H1 (cell line): ENCODE results near the gene INIP. TPM values are rescaled to one million over a fixed set of nuclear protein-coding genes. Genes with fewer than 3 reads are reported as not detected.

Source experiments
- CTCF ChIA-PET: fragments of 300-600 bp; sonication (Branson Sonifier 250); formaldehyde crosslinking; loops from one replicate; lab custom pipeline; 2021; ENCODE audit not compliant: partially characterized antibody; lab: Charles Lee
- POLR2A ChIA-PET: fragments of 300-600 bp; sonication (Branson Sonifier 250); formaldehyde crosslinking; loops from one replicate; lab custom pipeline; 2021; ENCODE audit warnings: inconsistent platforms; ENCODE audit not compliant: partially characterized antibody; lab: Charles Lee
- DNase-seq, 2 experiments: peaks; one replicate each; pipeline versions ENCODE4 v3.0.0 to v3.0.0-alpha.2; 2010 to 2022; ENCODE audit warnings: low spot score in 2 of 2, low read depth in 1 of 2, mixed read lengths in 1 of 2
- FAIRE-seq: peaks from 2 replicates; lab custom pipeline; 2011; peaks lifted over from hg19 to GRCh38; lab: Jason Lieb, UNC
- H2AFZ ChIP-seq: 2 replicates; pipeline ENCODE4 v1.8.1; 2012; ENCODE audit warnings: low read length, inconsistent platforms
- H2AK5ac ChIP-seq: 2 replicates; pipeline ENCODE4 v1.6.1; 2013; ENCODE audit warnings: low read depth, low read length
- H2BK120ac ChIP-seq: replicated peaks from 2 replicates; pipeline ENCODE3; 2013; ENCODE audit warnings: low read depth, low read length, inconsistent platforms
- H2BK12ac ChIP-seq: 2 replicates; pipeline ENCODE4 v1.6.1; 2013; ENCODE audit warnings: low read depth, low read length
- H2BK15ac ChIP-seq: 2 replicates; pipeline ENCODE4 v1.6.1; 2013; ENCODE audit warnings: low read length
- H2BK20ac ChIP-seq: 2 replicates; pipeline ENCODE4 v1.6.1; 2013; ENCODE audit warnings: low read length
- H2BK5ac ChIP-seq: 2 replicates; pipeline ENCODE4 v1.6.1; 2013; ENCODE audit warnings: low read depth, low read length
- H3K14ac ChIP-seq: 2 replicates; pipeline ENCODE4 v1.6.1; 2013; ENCODE audit warnings: inconsistent platforms; ENCODE audit not compliant: insufficient read length
- H3K18ac ChIP-seq: 2 replicates; pipeline ENCODE4 v1.6.1; 2013; ENCODE audit warnings: low read length; ENCODE audit errors: extremely low read depth
- H3K23ac ChIP-seq: 2 replicates; pipeline ENCODE4 v1.6.1; 2013; ENCODE audit warnings: inconsistent platforms; ENCODE audit not compliant: insufficient read length
- H3K23me2 ChIP-seq: 2 replicates; pipeline ENCODE4 v1.6.1; 2013; ENCODE audit warnings: low read depth, low read length
- H3K27ac ChIP-seq: 2 replicates; pipeline ENCODE4 v1.6.1; 2011; ENCODE audit warnings: low read depth, low read length, inconsistent platforms
- H3K27me3 ChIP-seq, 4 experiments: replicated peaks in 1 of 4; 1 replicate in 1 of 4; 2 replicates in 3 of 4; pipeline versions ENCODE4 v1.6.1 to v1.8.1; 2011 to 2013; ENCODE audit warnings: low read length in 3 of 4, mild to moderate bottlenecking in 3 of 4, inconsistent platforms in 2 of 4, mixed read lengths in 2 of 4, moderate library complexity in 1 of 4; ENCODE audit not compliant: control insufficient read depth in 3 of 4, insufficient read depth in 3 of 4; ENCODE audit errors: extremely low read depth in 1 of 4
- H3K36me3 ChIP-seq, 4 experiments: 2 replicates each; pipeline versions ENCODE4 v1.6.1 to v1.8.1; 2011 to 2013; ENCODE audit warnings: mild to moderate bottlenecking in 4 of 4, low read length in 3 of 4, moderate library complexity in 2 of 4, control low read depth in 1 of 4, inconsistent platforms in 1 of 4; ENCODE audit not compliant: insufficient read depth in 4 of 4, control insufficient read depth in 2 of 4
- H3K4ac ChIP-seq: replicated peaks from 2 replicates; pipeline ENCODE3; 2013; ENCODE audit warnings: low read length, low read depth, mixed read lengths, inconsistent platforms; ENCODE audit not compliant: insufficient read length
- H3K4me1 ChIP-seq, 4 experiments: replicated peaks in 1 of 4; 1 replicate in 1 of 4; 2 replicates in 3 of 4; pipeline versions ENCODE4 v1.6.1 to v1.8.1; 2011 to 2013; ENCODE audit warnings: low read length in 3 of 4, inconsistent platforms in 2 of 4, mixed read lengths in 1 of 4; ENCODE audit not compliant: insufficient read depth in 4 of 4, control insufficient read depth in 3 of 4
- H3K4me2 ChIP-seq, 2 experiments: 2 replicates each; pipeline versions ENCODE4 v1.6.1 to v1.8.1; 2011 to 2013; ENCODE audit warnings: low read depth in 2 of 2, low read length in 2 of 2, control low read depth in 1 of 2, inconsistent platforms in 1 of 2, mild to moderate bottlenecking in 1 of 2; ENCODE audit not compliant: insufficient read depth in 1 of 2
- H3K4me3 ChIP-seq, 4 experiments: fragments of 200-600, 300-600 bp in 1 of 4; sonication (generic), shearing (Covaris generic), sonication (Bioruptor Twin) in 1 of 4; 2 replicates each; pipeline versions ENCODE4 v1.5.1 to v1.8.1; 2011 to 2016; ENCODE audit warnings: low read length in 4 of 4, low read depth in 3 of 4, control low read depth in 2 of 4, inconsistent platforms in 2 of 4, mild to moderate bottlenecking in 2 of 4, mixed read lengths in 1 of 4, moderate library complexity in 1 of 4; ENCODE audit not compliant: insufficient read depth in 2 of 4; ENCODE audit errors: extremely low read depth in 1 of 4
- H3K56ac ChIP-seq: replicated peaks from 2 replicates; pipeline ENCODE3; 2013; ENCODE audit warnings: low read depth, mild to moderate bottlenecking, mixed read lengths, low read length, inconsistent platforms; ENCODE audit not compliant: insufficient read length
- H3K79me1 ChIP-seq: 2 replicates; pipeline ENCODE4 v1.6.1; 2013; ENCODE audit warnings: low read depth, low read length, control low read depth
- H3K79me2 ChIP-seq, 2 experiments: 2 replicates each; pipeline versions ENCODE4 v1.6.1 to v1.8.1; 2012 to 2013; ENCODE audit warnings: low read length in 2 of 2, mild to moderate bottlenecking in 2 of 2, inconsistent platforms in 1 of 2; ENCODE audit not compliant: insufficient read depth in 2 of 2, control insufficient read depth in 1 of 2
- H3K9ac ChIP-seq, 4 experiments: replicated peaks in 1 of 4; 1 replicate in 1 of 4; 2 replicates in 3 of 4; pipeline versions ENCODE4 v1.6.1 to v1.8.1; 2011 to 2013; ENCODE audit warnings: low read depth in 3 of 4, low read length in 3 of 4, control low read depth in 2 of 4, mild to moderate bottlenecking in 2 of 4, moderate library complexity in 2 of 4, inconsistent platforms in 1 of 4; ENCODE audit errors: extremely low read depth in 1 of 4
- H3K9me3 ChIP-seq, 2 experiments: 2 replicates each; pipeline versions ENCODE4 v1.6.1 to v1.8.1; 2012 to 2013; ENCODE audit warnings: mild to moderate bottlenecking in 2 of 2, moderate library complexity in 2 of 2, control low read depth in 1 of 2, inconsistent platforms in 1 of 2, low read depth in 1 of 2, low read length in 1 of 2, mixed read lengths in 1 of 2; ENCODE audit not compliant: insufficient read depth in 2 of 2
- H4K20me1 ChIP-seq, 2 experiments: replicated peaks in 1 of 2; 2 replicates each; pipeline versions ENCODE3 to v1.8.1; 2011 to 2013; ENCODE audit warnings: inconsistent platforms in 2 of 2, low read length in 2 of 2, mild to moderate bottlenecking in 1 of 2; ENCODE audit not compliant: insufficient read depth in 2 of 2, control insufficient read depth in 1 of 2
- H4K5ac ChIP-seq: 2 replicates; pipeline ENCODE4 v1.6.1; 2013; ENCODE audit warnings: low read length, low read depth, mixed read lengths, inconsistent platforms; ENCODE audit not compliant: insufficient read length
- H4K8ac ChIP-seq: 2 replicates; pipeline ENCODE4 v1.8.0; 2013; ENCODE audit warnings: mild to moderate bottlenecking, moderate library complexity, low read length, inconsistent platforms; ENCODE audit not compliant: insufficient read depth; ENCODE audit errors: extremely low read depth
- H4K91ac ChIP-seq: replicated peaks from 2 replicates; pipeline ENCODE3; 2013; ENCODE audit warnings: low read length, mixed read lengths, inconsistent platforms; ENCODE audit not compliant: insufficient read length
- FOSL1 ChIP-seq: IDR thresholded peaks from 2 replicates; pipeline ENCODE4 v1.6.1; 2011; ENCODE audit warnings: mild to moderate bottlenecking, low read depth, low read length, moderate library complexity; ENCODE audit not compliant: insufficient read depth
- HDAC6 ChIP-seq: IDR thresholded peaks from one replicate; pipeline ENCODE4 v1.7.1; 2012; ENCODE audit warnings: low read depth, mild to moderate bottlenecking, inconsistent platforms, low read length, moderate library complexity
- JUN ChIP-seq: IDR thresholded peaks from 2 replicates; pipeline ENCODE4 v1.6.1; 2011; ENCODE audit warnings: low read depth, mild to moderate bottlenecking, improper control_type of control experiment, low read length
- RBBP5 ChIP-seq: IDR thresholded peaks from 2 replicates; pipeline ENCODE4 v1.7.1; 2012; ENCODE audit warnings: low read depth, mild to moderate bottlenecking, inconsistent platforms, low read length, moderate library complexity, borderline replicate concordance
- TAF1 ChIP-seq: IDR thresholded peaks from 2 replicates; pipeline ENCODE4 v1.6.1; 2011; ENCODE audit warnings: mild to moderate bottlenecking, low read depth, low read length
- WGBS, 2 experiments: shearing (Covaris generic) in 1 of 2; methylation state at CpG; one replicate each; pipeline versions ENCODE4 v1.1.6 to v1.1.7; 2013 to 2015; ENCODE audit warnings: low lambda C conversion rate in 2 of 2, mixed read lengths in 2 of 2, inconsistent platforms in 1 of 2, low coverage in 1 of 2, missing lambda C conversion rate in 1 of 2; ENCODE audit not compliant: insufficient replicate concordance in 2 of 2, insufficient coverage in 1 of 2, insufficient read length in 1 of 2; ENCODE audit errors: extremely low coverage in 1 of 2, missing lambda C conversion rate in 1 of 2; 5-methylcytosine and 5-hydroxymethylcytosine counted together
- polyA plus RNA-seq, 7 experiments: library from polyadenylated mRNA; depleted of rRNA in 3 of 7; stranded (reverse) in 5 of 7; unstranded in 2 of 7; fragments of >200 nt in 5 of 7; fragments of 200-250 nt in 2 of 7; gene quantifications; 1 replicate in 5 of 7; 2 replicates in 1 of 7; 4 replicates in 1 of 7; pipeline versions ENCODE4 v1.2.1 to v1.2.3, GENCODE V29; 2011 to 2013; ENCODE audit warnings: missing spikeins in 2 of 7, mixed read lengths in 2 of 7
- total RNA-seq: library from RNA; stranded (reverse); fragmentation: NEBNext Ultra II Directional; extraction: Animal tissue kit (Norgen Biotek cat#: 25700); gene quantifications from 2 replicates; pipeline ENCODE4 v1.2.1, GENCODE V29; 2021
- TF ChIP-seq, protein P1 (sequence below): IDR thresholded peaks from 2 replicates; pipeline ENCODE4 v1.6.1; 2012; ENCODE audit warnings: inconsistent platforms
- TF ChIP-seq, protein P2 (sequence below): IDR thresholded peaks from 2 replicates; pipeline ENCODE4 v1.6.1; 2012; ENCODE audit warnings: inconsistent platforms

The INIP gene
- total and polyA plus RNA-seq, 2 of the 8 experiments (the other 6 are each of a cell fraction or from before 2014, with no cell fraction given): 10.7 to 18.3 TPM

DNA sequence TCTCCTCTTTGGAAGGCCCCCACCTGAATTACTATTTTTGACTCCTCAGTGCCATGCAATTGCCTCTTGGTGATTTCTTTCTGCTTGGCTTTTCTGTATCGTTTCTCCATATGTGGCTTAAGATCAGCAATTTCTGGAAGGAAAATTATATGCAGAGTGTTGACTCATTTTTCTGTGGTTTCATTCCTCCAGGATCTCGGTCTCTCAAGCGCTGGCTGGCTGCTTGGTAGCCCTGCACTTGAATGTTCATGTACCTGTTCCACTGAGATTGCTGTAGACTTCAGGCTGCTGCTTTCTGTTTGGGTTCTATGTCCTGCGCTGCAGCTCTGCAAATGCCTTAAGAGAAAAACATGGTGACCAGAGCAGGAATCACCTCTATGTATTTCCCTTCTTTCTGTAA lies 77.6 kb downstream of the INIP start:
- Histone ChIP-seq H2BK120ac (no peak overlapping the region), H3K23ac (no peak overlapping the region), H3K79me1 (no peaks in the 10 kb centered on the region), H3K9ac (no peak overlapping the region), H3K27ac (no peak overlapping the region), H3K23me2 (no peaks in the 10 kb centered on the region), H3K36me3 (peaks cover 0 to 7% (median 0%) of the 10 kb centered on the region in 4 experiments; a peak in 1 of 8 replicates), H3K4me1 (peaks cover 0 to 5% (median 0%) of the 10 kb centered on the region in 4 experiments; a peak in 1 of 7 replicates), H2BK20ac (no peak overlapping the region), H2BK5ac (no peak overlapping the region), H3K14ac (no peak overlapping the region), H4K91ac (no peak overlapping the region), H2AFZ (no peak overlapping the region), H4K20me1 (no peaks in the 10 kb centered on the region), H3K79me2 (0 out of 4 replicates have a peak, but pooled peaks cover 0 to 4% of the 10 kb centered on the region in 2 experiments), H3K4ac (no peak overlapping the region), H2BK12ac (no peak overlapping the region), H2AK5ac (no peak overlapping the region), H4K5ac (no peak overlapping the region), H4K8ac (no peak overlapping the region; the same call in 1 of the 2 replicates), H2BK15ac (no peak overlapping the region), H3K27me3 (no peaks in the 10 kb centered on the region), H3K4me2 (no peak overlapping the region), H3K9me3 (peaks cover 4 to 7% of the 10 kb centered on the region in 2 experiments; a peak in 3 of 4 replicates), H3K4me3 (no peak overlapping the region), H3K56ac (no peak overlapping the region), H3K18ac (no peak overlapping the region)
- DNase-seq (no peak), FAIRE-seq (no peak)
- ChIA-PET CTCF (no interaction called here), POLR2A (no interaction called here)
- WGBS, 2 experiments: 83% methylated on average over 4 of the region's 4 CpGs; no CpG with 5 or more reads in 1 of the 2 experiments
- TF ChIP-seq FOSL1 (no peak), JUN (no peak), TAF1 (no peak), RBBP5 (no peak), HDAC6 (no peak)
- TF ChIP-seq, protein P1, sequence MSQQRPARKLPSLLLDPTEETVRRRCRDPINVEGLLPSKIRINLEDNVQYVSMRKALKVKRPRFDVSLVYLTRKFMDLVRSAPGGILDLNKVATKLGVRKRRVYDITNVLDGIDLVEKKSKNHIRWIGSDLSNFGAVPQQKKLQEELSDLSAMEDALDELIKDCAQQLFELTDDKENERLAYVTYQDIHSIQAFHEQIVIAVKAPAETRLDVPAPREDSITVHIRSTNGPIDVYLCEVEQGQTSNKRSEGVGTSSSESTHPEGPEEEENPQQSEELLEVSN: no peak
- TF ChIP-seq, protein P2, sequence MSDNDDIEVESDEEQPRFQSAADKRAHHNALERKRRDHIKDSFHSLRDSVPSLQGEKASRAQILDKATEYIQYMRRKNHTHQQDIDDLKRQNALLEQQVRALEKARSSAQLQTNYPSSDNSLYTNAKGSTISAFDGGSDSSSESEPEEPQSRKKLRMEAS: no peak
